Measurements from ENCODE around the gene STX2. TPM values are rescaled to one million over a fixed set of nuclear protein-coding genes. Genes with fewer than 3 reads are reported as not detected.

The STX2 gene
- total RNA-seq, 1 donor from 2014 or later, result 19.2 TPM

- peaks cover 21% of the 10 kb centered on the region for H3K4me1 Mint-ChIP-seq
- H3K27ac Mint-ChIP-seq, result no peak overlapping the region
- H3K9me3 Mint-ChIP-seq, result no peaks in the 10 kb centered on the region
- H3K36me3 Mint-ChIP-seq (ENCODE audit: low read depth), result peaks cover 7% of the 10 kb centered on the region
- H3K27me3 Mint-ChIP-seq, result no peaks in the 10 kb centered on the region
- no peak for DNase-seq
- no peak overlapping the region for H3K4me3 Mint-ChIP-seq
- intact Hi-C loops (cut with micrococcal nuclease), result no loop called here
Measured at GRCh38 chr12:130831876-130832405, 7.1 kb downstream of the STX2 start.

- Mint-ChIP-seq H3K4me3 (no peak overlapping the region), H3K36me3 (ENCODE audit: low read depth) (peaks cover 7% of the 10 kb centered on the region), H3K9me3 (no peaks in the 10 kb centered on the region), H3K27ac (no peak overlapping the region), H3K27me3 (no peaks in the 10 kb centered on the region), H3K4me1 (peaks cover 21% of the 10 kb centered on the region)
- DNase-seq, result no peak
- intact Hi-C loops (cut with micrococcal nuclease), result no loop called here
Measured at GRCh38 chr12:130831246-130831645, 7.8 kb downstream of the STX2 start.

- intact Hi-C loops (cut with micrococcal nuclease), result no loop called here
- H3K27ac Mint-ChIP-seq, result peak overlapping the region; percentile 26
- no peak overlapping the region for H3K4me3 Mint-ChIP-seq
- no peaks in the 10 kb centered on the region for H3K9me3 Mint-ChIP-seq
- peaks cover 19% of the 10 kb centered on the region for H3K4me1 Mint-ChIP-seq
- no peaks in the 10 kb centered on the region for H3K27me3 Mint-ChIP-seq
- H3K36me3 Mint-ChIP-seq (ENCODE audit: low read depth), result peaks cover 9% of the 10 kb centered on the region
- no peak for DNase-seq
Measured at GRCh38 chr12:130830246-130830551, 8.9 kb downstream of the STX2 start.

- DNase-seq, result no peak
- H3K4me1 Mint-ChIP-seq, result peaks cover 19% of the 10 kb centered on the region
- H3K4me3 Mint-ChIP-seq, result no peak overlapping the region
- H3K36me3 Mint-ChIP-seq (ENCODE audit: low read depth), result peaks cover 12% of the 10 kb centered on the region
- no peaks in the 10 kb centered on the region for H3K27me3 Mint-ChIP-seq
- no peak overlapping the region for H3K27ac Mint-ChIP-seq
- intact Hi-C loops (cut with micrococcal nuclease), result loop anchor here (10.0 kb wide), 1 partner anchor 265 kb away; no protein-coding TSS in a partner anchor
- no peaks in the 10 kb centered on the region for H3K9me3 Mint-ChIP-seq
Measured at GRCh38 chr12:130829391-130830245, 9.4 kb downstream of the STX2 start.

- H3K27ac Mint-ChIP-seq, result no peak overlapping the region
- no peaks in the 10 kb centered on the region for H3K27me3 Mint-ChIP-seq
- peaks cover 19% of the 10 kb centered on the region for H3K4me1 Mint-ChIP-seq
- H3K9me3 Mint-ChIP-seq, result no peaks in the 10 kb centered on the region
- no peak overlapping the region for H3K4me3 Mint-ChIP-seq
- DNase-seq, result no peak
- intact Hi-C loops (cut with micrococcal nuclease), result loop anchor here (10.0 kb wide), 1 partner anchor 266 kb away; no protein-coding TSS in a partner anchor
- peaks cover 10% of the 10 kb centered on the region for H3K36me3 Mint-ChIP-seq (ENCODE audit: low read depth)
Measured at GRCh38 chr12:130828895-130829294, 10.2 kb downstream of the STX2 start.

- Mint-ChIP-seq H3K9me3 (no peaks in the 10 kb centered on the region), H3K36me3 (ENCODE audit: low read depth) (peaks cover 13% of the 10 kb centered on the region), H3K27me3 (no peaks in the 10 kb centered on the region), H3K27ac (no peak overlapping the region), H3K4me1 (peaks cover 12% of the 10 kb centered on the region), H3K4me3 (no peak overlapping the region)
- intact Hi-C loops (cut with micrococcal nuclease), result loop anchor here (10.0 kb wide), 1 partner anchor 267 kb away; no protein-coding TSS in a partner anchor
- DNase-seq, result no peak
Measured at GRCh38 chr12:130827432-130827831, 11.6 kb downstream of the STX2 start.

GRCh38 chr12:130826151-130826801, 12.8 kb downstream of the STX2 start:
- H3K27ac Mint-ChIP-seq, result no peak overlapping the region
- H3K4me1 Mint-ChIP-seq, result peaks cover 11% of the 10 kb centered on the region
- DNase-seq, result peak; percentile 88
- H3K4me3 Mint-ChIP-seq, result no peak overlapping the region
- H3K9me3 Mint-ChIP-seq, result no peaks in the 10 kb centered on the region
- no peaks in the 10 kb centered on the region for H3K27me3 Mint-ChIP-seq
- H3K36me3 Mint-ChIP-seq (ENCODE audit: low read depth), result peaks cover 14% of the 10 kb centered on the region
- intact Hi-C loops (cut with micrococcal nuclease), result loop anchor here (10.0 kb wide), 1 partner anchor 269 kb away; no protein-coding TSS in a partner anchor

GRCh38 chr12:130825771-130826150, 13.3 kb downstream of the STX2 start:
- Mint-ChIP-seq H3K9me3 (no peaks in the 10 kb centered on the region), H3K27ac (no peak overlapping the region), H3K27me3 (no peaks in the 10 kb centered on the region), H3K36me3 (ENCODE audit: low read depth) (peaks cover 16% of the 10 kb centered on the region), H3K4me1 (peaks cover 11% of the 10 kb centered on the region), H3K4me3 (no peak overlapping the region)
- intact Hi-C loops (cut with micrococcal nuclease), result loop anchor here (10.0 kb wide), 1 partner anchor 269 kb away; no protein-coding TSS in a partner anchor
- DNase-seq, result no peak

- Mint-ChIP-seq H3K36me3 (ENCODE audit: low read depth) (peaks cover 15% of the 10 kb centered on the region), H3K4me3 (peak overlapping the region; percentile 49), H3K27ac (no peak overlapping the region)
Measured at GRCh38 chr12:130819681-130820080, 19.4 kb downstream of the STX2 start.

GRCh38 chr12:130818635-130819576, 20.1 kb downstream of the STX2 start:
- Mint-ChIP-seq H3K27ac (peak overlapping the region; percentile 53), H3K27me3 (no peaks in the 10 kb centered on the region), H3K36me3 (ENCODE audit: low read depth) (peaks cover 14% of the 10 kb centered on the region)

More at GRCh38 chr12:130819681-130820080, 19.4 kb downstream of the STX2 start:
- Mint-ChIP-seq H3K27me3 (no peaks in the 10 kb centered on the region), H3K9me3 (no peaks in the 10 kb centered on the region), H3K4me1 (peaks cover 4% of the 10 kb centered on the region)
- no peak for DNase-seq
- intact Hi-C loops (cut with micrococcal nuclease), result loop anchor here (1.0 to 10.0 kb wide), 5 partner anchors 20 to 1995 kb away; partner anchors contain the start of genes SLC15A4 and STX2

GRCh38 chr12:130818272-130818634, 20.8 kb downstream of the STX2 start:
- Mint-ChIP-seq H3K27ac (peak overlapping the region; percentile 53), H3K9me3 (no peaks in the 10 kb centered on the region), H3K4me1 (peaks cover 4% of the 10 kb centered on the region), H3K27me3 (no peaks in the 10 kb centered on the region), H3K36me3 (ENCODE audit: low read depth) (peaks cover 12% of the 10 kb centered on the region), H3K4me3 (peak overlapping the region; percentile 83)
- DNase-seq, result no peak
- intact Hi-C loops (cut with micrococcal nuclease), result loop anchor here (5.0 to 10.0 kb wide), 2 partner anchors 41 to 1993 kb away; partner anchors contain the start of gene SLC15A4

More at GRCh38 chr12:130818635-130819576, 20.1 kb downstream of the STX2 start:
- H3K4me1 Mint-ChIP-seq, result peaks cover 4% of the 10 kb centered on the region
- DNase-seq, result peak; percentile 94
- H3K4me3 Mint-ChIP-seq, result peak overlapping the region; percentile 83
- intact Hi-C loops (cut with micrococcal nuclease), result loop anchor here (1.0 to 10.0 kb wide), 4 partner anchors 20 to 1994 kb away; partner anchors contain the start of genes SLC15A4 and STX2
- H3K9me3 Mint-ChIP-seq, result no peaks in the 10 kb centered on the region

- Mint-ChIP-seq H3K27ac (no peak overlapping the region), H3K27me3 (no peaks in the 10 kb centered on the region)
Measured at GRCh38 chr12:130817804-130818203, 21.2 kb downstream of the STX2 start.

GRCh38 chr12:130816097-130816496, 23.0 kb downstream of the STX2 start:
- intact Hi-C loops (cut with micrococcal nuclease), result loop anchor here (5.0 to 10.0 kb wide), 2 partner anchors 39 to 1991 kb away; partner anchors contain the start of gene SLC15A4
- no peak for DNase-seq
- Mint-ChIP-seq H3K9me3 (no peaks in the 10 kb centered on the region), H3K4me1 (peaks cover 4% of the 10 kb centered on the region), H3K4me3 (no peak overlapping the region), H3K27me3 (no peaks in the 10 kb centered on the region), H3K36me3 (ENCODE audit: low read depth) (peaks cover 10% of the 10 kb centered on the region), H3K27ac (no peak overlapping the region)

More at GRCh38 chr12:130817804-130818203, 21.2 kb downstream of the STX2 start:
- Mint-ChIP-seq H3K4me3 (peak overlapping the region; percentile 83), H3K9me3 (no peaks in the 10 kb centered on the region), H3K4me1 (peaks cover 4% of the 10 kb centered on the region), H3K36me3 (ENCODE audit: low read depth) (peaks cover 12% of the 10 kb centered on the region)
- intact Hi-C loops (cut with micrococcal nuclease), result loop anchor here (5.0 to 10.0 kb wide), 2 partner anchors 41 to 1993 kb away; partner anchors contain the start of gene SLC15A4
- DNase-seq, result no peak

Measured in activated CD4-positive, alpha-beta T cell treated with anti-CD3 and anti-CD28 coated beads, Interleukin-2, amount 10 ng/mL, durations not matched to agents 24 days and 14 days (primary cell).